ENCODE results near the gene NRXN2.

DNA sequence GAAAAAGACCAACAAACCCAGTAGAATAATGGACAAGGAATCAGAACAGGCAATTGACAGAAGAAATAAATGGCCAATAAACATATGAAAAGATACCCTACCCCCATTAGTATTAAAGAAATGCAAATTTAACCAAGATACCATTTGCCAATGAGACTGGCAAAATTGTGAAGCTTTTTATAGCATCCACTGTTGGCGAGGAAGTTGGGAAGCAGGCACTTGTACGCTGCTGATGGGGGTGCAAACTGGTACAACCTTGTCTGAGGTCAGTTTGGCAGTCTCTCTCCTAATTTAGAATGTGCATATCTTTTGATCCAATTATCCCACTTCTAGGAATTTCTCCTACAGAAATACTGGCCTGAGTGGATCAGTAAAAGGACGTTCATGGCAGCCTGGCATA lies 8.6 kb upstream of the NRXN2 start:
- TF ChIP-seq, protein P1, sequence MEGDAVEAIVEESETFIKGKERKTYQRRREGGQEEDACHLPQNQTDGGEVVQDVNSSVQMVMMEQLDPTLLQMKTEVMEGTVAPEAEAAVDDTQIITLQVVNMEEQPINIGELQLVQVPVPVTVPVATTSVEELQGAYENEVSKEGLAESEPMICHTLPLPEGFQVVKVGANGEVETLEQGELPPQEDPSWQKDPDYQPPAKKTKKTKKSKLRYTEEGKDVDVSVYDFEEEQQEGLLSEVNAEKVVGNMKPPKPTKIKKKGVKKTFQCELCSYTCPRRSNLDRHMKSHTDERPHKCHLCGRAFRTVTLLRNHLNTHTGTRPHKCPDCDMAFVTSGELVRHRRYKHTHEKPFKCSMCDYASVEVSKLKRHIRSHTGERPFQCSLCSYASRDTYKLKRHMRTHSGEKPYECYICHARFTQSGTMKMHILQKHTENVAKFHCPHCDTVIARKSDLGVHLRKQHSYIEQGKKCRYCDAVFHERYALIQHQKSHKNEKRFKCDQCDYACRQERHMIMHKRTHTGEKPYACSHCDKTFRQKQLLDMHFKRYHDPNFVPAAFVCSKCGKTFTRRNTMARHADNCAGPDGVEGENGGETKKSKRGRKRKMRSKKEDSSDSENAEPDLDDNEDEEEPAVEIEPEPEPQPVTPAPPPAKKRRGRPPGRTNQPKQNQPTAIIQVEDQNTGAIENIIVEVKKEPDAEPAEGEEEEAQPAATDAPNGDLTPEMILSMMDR (IDR thresholded peaks at IDR 0.05) = no peak
- no peak for TF ChIP-seq POLR2A (IDR thresholded peaks at IDR 0.05)
